Lower lobe of right lung (tissue), 2 donors: Measurements from ENCODE around the gene PDE9A. TPM values are rescaled to one million over a fixed set of nuclear protein-coding genes. Genes with fewer than 3 reads are reported as not detected.

Experiments
- ATAC-seq, 2 donors: fragments of 200-7000 bp; cut with Tn5 transposase; one replicate each; pipeline ENCODE4 v1.9.1; 2020 to 2022; ENCODE audit warnings: mild to moderate bottlenecking in 2 of 2, moderate library complexity in 2 of 2
- DNase-seq: peaks from one replicate; pipeline ENCODE4 v3.0.0-alpha.2; 2020
- H3K27ac ChIP-seq: fragments of 200-600 bp; one replicate; pipeline ENCODE4 v1.8.0; 2022
- H3K27me3 ChIP-seq: fragments of 200-600 bp; one replicate; pipeline ENCODE4 v1.8.0; 2022; ENCODE audit warnings: low read depth
- H3K36me3 ChIP-seq: fragments of 200-600 bp; one replicate; pipeline ENCODE4 v1.8.0; 2022; ENCODE audit warnings: mild to moderate bottlenecking
- H3K4me1 ChIP-seq: fragments of 200-600 bp; one replicate; pipeline ENCODE4 v1.8.0; 2022
- H3K4me3 ChIP-seq: fragments of 200-600 bp; one replicate; pipeline ENCODE4 v1.8.0; 2022; ENCODE audit warnings: mild to moderate bottlenecking
- H3K9me3 ChIP-seq: fragments of 200-600 bp; one replicate; pipeline ENCODE4 v1.8.0; 2022
- CTCF ChIP-seq: fragments of 200-600 bp; IDR thresholded peaks from one replicate; pipeline ENCODE4 v1.8.0; 2022; ENCODE audit warnings: antibody characterized with exemption, mild to moderate bottlenecking
- intact Hi-C: fragments of 100-400 bp; cut with DNase I; formaldehyde crosslinking; loops from one replicate; pipeline ENCODE4 v1.11.0; 2022
- total RNA-seq: library from RNA; stranded (reverse); fragmentation: NEBNext Ultra II Directional; extraction: Animal tissue kit (Norgen Biotek cat#: 25700); gene quantifications from one replicate; pipeline ENCODE4 v1.2.1, GENCODE V29; 2021
- donor health status: DM: no; HTN: yes; CAD: no; lungs with severe emphysema.

PDE9A gene
- total RNA-seq, 1 donor from 2014 or later = 12.8 TPM

GRCh38 chr21:42769820-42770716 lies 116.6 kb downstream of the PDE9A start:
- Histone ChIP-seq H3K27me3 (no peaks in the 10 kb centered on the region), H3K4me1 (no peaks in the 10 kb centered on the region), H3K9me3 (no peaks in the 10 kb centered on the region), H3K4me3 (no peak overlapping the region), H3K36me3 (peaks cover 27% of the 10 kb centered on the region), H3K27ac (no peak overlapping the region)
- intact Hi-C loops = no loop called here
- ATAC-seq (no peak), DNase-seq (no peak)
- TF ChIP-seq CTCF = no peak

- no peak for ATAC-seq
- DNase-seq = no peak
- H3K36me3 ChIP-seq = peaks cover 27% of the 10 kb centered on the region
- no peaks in the 10 kb centered on the region for H3K9me3 ChIP-seq
- no peak overlapping the region for H3K27ac ChIP-seq
- TF ChIP-seq CTCF = no peak
- no peaks in the 10 kb centered on the region for H3K27me3 ChIP-seq
- H3K4me1 ChIP-seq = no peaks in the 10 kb centered on the region
- intact Hi-C loops = no loop called here
- H3K4me3 ChIP-seq = no peak overlapping the region
These were observed 117.5 kb downstream of the PDE9A start for GRCh38 chr21:42770717-42771502.

- H3K9me3 ChIP-seq = no peaks in the 10 kb centered on the region
- H3K36me3 ChIP-seq = peaks cover 22% of the 10 kb centered on the region
- TF ChIP-seq CTCF = no peak
- no peak for ATAC-seq
- H3K4me1 ChIP-seq = no peaks in the 10 kb centered on the region
- no peak overlapping the region for H3K27ac ChIP-seq
- DNase-seq = no peak
- intact Hi-C loops = no loop called here
- H3K4me3 ChIP-seq = no peak overlapping the region
- no peaks in the 10 kb centered on the region for H3K27me3 ChIP-seq
These were observed 118.0 kb downstream of the PDE9A start for GRCh38 chr21:42771503-42771805.

- H3K27me3 ChIP-seq = no peaks in the 10 kb centered on the region
- no peaks in the 10 kb centered on the region for H3K9me3 ChIP-seq
- peaks cover 10% of the 10 kb centered on the region for H3K36me3 ChIP-seq
- no peaks in the 10 kb centered on the region for H3K4me1 ChIP-seq
- no peak overlapping the region for H3K4me3 ChIP-seq
- no peak overlapping the region for H3K27ac ChIP-seq
- intact Hi-C loops = no loop called here
- no peak for TF ChIP-seq CTCF
- ATAC-seq (no peak), DNase-seq (no peak)
These were observed 121.7 kb downstream of the PDE9A start for GRCh38 chr21:42775123-42775522.

GRCh38 chr21:42775891-42776290 lies 122.5 kb downstream of the PDE9A start:
- Histone ChIP-seq H3K4me1 (peaks cover under 1% of the 10 kb centered on the region), H3K27me3 (no peaks in the 10 kb centered on the region), H3K4me3 (no peak overlapping the region), H3K36me3 (peaks cover 2% of the 10 kb centered on the region), H3K9me3 (no peaks in the 10 kb centered on the region), H3K27ac (no peak overlapping the region)
- intact Hi-C loops = no loop called here
- no peak for TF ChIP-seq CTCF
- ATAC-seq (no peak), DNase-seq (no peak)
